Measurements from ENCODE around the gene GALNT5.

DNA sequence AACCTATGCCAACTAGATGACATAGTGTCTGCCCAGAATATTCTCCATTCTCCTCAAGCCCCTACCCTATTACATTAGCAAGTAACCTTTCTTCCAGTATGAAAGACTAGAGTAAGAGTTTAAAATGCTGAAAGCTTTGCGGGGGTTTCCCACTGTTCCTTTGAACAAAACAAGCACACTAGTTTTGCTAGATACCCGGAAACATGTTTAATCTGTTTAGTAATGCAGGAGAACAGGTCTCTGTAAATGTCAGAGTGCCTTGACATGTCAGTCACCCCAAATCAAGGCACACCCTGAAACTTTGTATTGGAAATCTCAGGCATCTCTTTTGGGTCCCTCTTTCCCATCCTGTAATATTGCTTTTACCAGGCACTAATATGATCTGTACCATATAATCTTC is 11.6 kb downstream of the GALNT5 start:
- TF ChIP-seq, protein P1, sequence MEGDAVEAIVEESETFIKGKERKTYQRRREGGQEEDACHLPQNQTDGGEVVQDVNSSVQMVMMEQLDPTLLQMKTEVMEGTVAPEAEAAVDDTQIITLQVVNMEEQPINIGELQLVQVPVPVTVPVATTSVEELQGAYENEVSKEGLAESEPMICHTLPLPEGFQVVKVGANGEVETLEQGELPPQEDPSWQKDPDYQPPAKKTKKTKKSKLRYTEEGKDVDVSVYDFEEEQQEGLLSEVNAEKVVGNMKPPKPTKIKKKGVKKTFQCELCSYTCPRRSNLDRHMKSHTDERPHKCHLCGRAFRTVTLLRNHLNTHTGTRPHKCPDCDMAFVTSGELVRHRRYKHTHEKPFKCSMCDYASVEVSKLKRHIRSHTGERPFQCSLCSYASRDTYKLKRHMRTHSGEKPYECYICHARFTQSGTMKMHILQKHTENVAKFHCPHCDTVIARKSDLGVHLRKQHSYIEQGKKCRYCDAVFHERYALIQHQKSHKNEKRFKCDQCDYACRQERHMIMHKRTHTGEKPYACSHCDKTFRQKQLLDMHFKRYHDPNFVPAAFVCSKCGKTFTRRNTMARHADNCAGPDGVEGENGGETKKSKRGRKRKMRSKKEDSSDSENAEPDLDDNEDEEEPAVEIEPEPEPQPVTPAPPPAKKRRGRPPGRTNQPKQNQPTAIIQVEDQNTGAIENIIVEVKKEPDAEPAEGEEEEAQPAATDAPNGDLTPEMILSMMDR (IDR thresholded peaks at IDR 0.05): no peak
- no peak for TF ChIP-seq POLR2A (IDR thresholded peaks at IDR 0.05; ENCODE audit: low read depth)

Data from esophagus muscularis mucosa (tissue), 3 donors.